ENCODE results near the gene MPP7. TPM values are rescaled to one million over a fixed set of nuclear protein-coding genes. Genes with fewer than 3 reads are reported as not detected.
A peak's percentile ranks its signal among the peaks of the same experiment; 100 is the strongest.

The MPP7 gene
- total RNA-seq, 2 donors from 2014 or later = 10.1 to 16.1 TPM

GRCh38 chr10:28302012-28302637, 739 bp downstream of the MPP7 start:
- peak; percentile 15 for DNase-seq (ENCODE audit: low spot score)
- no peaks in the 10 kb centered on the region for H3K4me1 ChIP-seq (replicated peaks)

GRCh38 chr10:28300027-28300426, 2.8 kb downstream of the MPP7 start:
- no peak overlapping the region for H3K4me3 ChIP-seq
- intact Hi-C loops (cut with DNase I) = loop anchor here (5.0 kb wide), 1 partner anchor 553 kb away; the partner anchor contains the start of gene MKX
- H3K9me3 ChIP-seq = no peaks in the 10 kb centered on the region
- H3K4me1 ChIP-seq (replicated peaks) = no peaks in the 10 kb centered on the region
- DNase-seq (ENCODE audit: low spot score) = no peak
- H3K36me3 ChIP-seq = no peaks in the 10 kb centered on the region
- 67% methylated on average over 2 of the region's 2 CpGs for WGBS
- H3K27ac ChIP-seq = no peak overlapping the region
- TF ChIP-seq POLR2AphosphoS5 (IDR thresholded peaks at IDR 0.05) (no peak), CTCF (IDR thresholded peaks at IDR 0.05) (peak in 1 of 4 experiments; percentile 15), POLR2A (IDR thresholded peaks at IDR 0.05) (no peak)
- no peaks in the 10 kb centered on the region for H3K27me3 ChIP-seq (replicated peaks; ENCODE audit: insufficient read depth)

More at GRCh38 chr10:28302012-28302637, 739 bp downstream of the MPP7 start:
- Histone ChIP-seq H3K27ac (peak overlapping the region; percentile 89 to 95), H3K9me3 (no peaks in the 10 kb centered on the region), H3K27me3 (replicated peaks; ENCODE audit: insufficient read depth) (no peaks in the 10 kb centered on the region), H3K36me3 (no peaks in the 10 kb centered on the region), H3K4me3 (peak overlapping the region; percentile 82 to 89)
- WGBS = 3% methylated on average over 25 of the region's 25 CpGs
- intact Hi-C loops (cut with DNase I) = loop anchor here (2.0 to 5.0 kb wide), 4 partner anchors 27 to 555 kb away; partner anchors contain the start of gene MKX
- no peak for TF ChIP-seq POLR2AphosphoS5 (IDR thresholded peaks at IDR 0.05)
- TF ChIP-seq CTCF (IDR thresholded peaks at IDR 0.05) = no peak
- TF ChIP-seq POLR2A (IDR thresholded peaks at IDR 0.05) = no peak

- Histone ChIP-seq H3K27me3 (replicated peaks; ENCODE audit: insufficient read depth) (no peaks in the 10 kb centered on the region), H3K9me3 (no peaks in the 10 kb centered on the region), H3K36me3 (no peaks in the 10 kb centered on the region), H3K4me1 (replicated peaks) (no peaks in the 10 kb centered on the region), H3K27ac (no peak overlapping the region), H3K4me3 (no peak overlapping the region)
- 88% methylated on average over 5 of the region's 5 CpGs for WGBS
- TF ChIP-seq POLR2A (IDR thresholded peaks at IDR 0.05) (no peak), POLR2AphosphoS5 (IDR thresholded peaks at IDR 0.05) (no peak), CTCF (IDR thresholded peaks at IDR 0.05) (no peak)
- intact Hi-C loops (cut with DNase I) = no loop called here
- DNase-seq (ENCODE audit: low spot score) = no peak
Measured at GRCh38 chr10:28298951-28299350, 3.9 kb downstream of the MPP7 start.

GRCh38 chr10:28296023-28296422, 6.8 kb downstream of the MPP7 start:
- 31% methylated on average over 1 of the region's 1 CpG for WGBS
- no peak for TF ChIP-seq POLR2AphosphoS5 (IDR thresholded peaks at IDR 0.05)
- no peak for TF ChIP-seq POLR2A (IDR thresholded peaks at IDR 0.05)
- TF ChIP-seq CTCF (IDR thresholded peaks at IDR 0.05) = no peak
- H3K4me3 ChIP-seq = no peak overlapping the region
- H3K9me3 ChIP-seq = no peaks in the 10 kb centered on the region
- DNase-seq (ENCODE audit: low spot score) = no peak
- H3K27ac ChIP-seq = no peak overlapping the region
- no peaks in the 10 kb centered on the region for H3K4me1 ChIP-seq (replicated peaks)
- H3K27me3 ChIP-seq (replicated peaks; ENCODE audit: insufficient read depth) = no peaks in the 10 kb centered on the region
- no peaks in the 10 kb centered on the region for H3K36me3 ChIP-seq
- intact Hi-C loops (cut with DNase I) = no loop called here

GRCh38 chr10:28295336-28295735, 7.5 kb downstream of the MPP7 start:
- 27% methylated on average over 3 of the region's 3 CpGs for WGBS
- H3K9me3 ChIP-seq = no peaks in the 10 kb centered on the region
- no peak for DNase-seq (ENCODE audit: low spot score)
- H3K27ac ChIP-seq = no peak overlapping the region
- TF ChIP-seq CTCF (IDR thresholded peaks at IDR 0.05) (no peak), POLR2A (IDR thresholded peaks at IDR 0.05) (no peak), POLR2AphosphoS5 (IDR thresholded peaks at IDR 0.05) (no peak)
- no peaks in the 10 kb centered on the region for H3K4me1 ChIP-seq (replicated peaks)
- H3K4me3 ChIP-seq = no peak overlapping the region
- H3K27me3 ChIP-seq (replicated peaks; ENCODE audit: insufficient read depth) = no peaks in the 10 kb centered on the region
- intact Hi-C loops (cut with DNase I) = no loop called here
- H3K36me3 ChIP-seq = no peaks in the 10 kb centered on the region

Measured in prostate gland (tissue), 2 donors.